G401.6 (cell line): ENCODE data around the gene FOSL2.
"Not testable (repeated sequence)": the region's sequence is repeated elsewhere in the genome, so short reads cannot be mapped to it uniquely, and the experiment has no call there.

ENCODE experiments used
- FAIRE-seq: peaks from 2 replicates; lab custom pipeline; 2012; peaks lifted over from hg19 to GRCh38; lab: Jason Lieb, UNC

The FOSL2 gene

DNA sequence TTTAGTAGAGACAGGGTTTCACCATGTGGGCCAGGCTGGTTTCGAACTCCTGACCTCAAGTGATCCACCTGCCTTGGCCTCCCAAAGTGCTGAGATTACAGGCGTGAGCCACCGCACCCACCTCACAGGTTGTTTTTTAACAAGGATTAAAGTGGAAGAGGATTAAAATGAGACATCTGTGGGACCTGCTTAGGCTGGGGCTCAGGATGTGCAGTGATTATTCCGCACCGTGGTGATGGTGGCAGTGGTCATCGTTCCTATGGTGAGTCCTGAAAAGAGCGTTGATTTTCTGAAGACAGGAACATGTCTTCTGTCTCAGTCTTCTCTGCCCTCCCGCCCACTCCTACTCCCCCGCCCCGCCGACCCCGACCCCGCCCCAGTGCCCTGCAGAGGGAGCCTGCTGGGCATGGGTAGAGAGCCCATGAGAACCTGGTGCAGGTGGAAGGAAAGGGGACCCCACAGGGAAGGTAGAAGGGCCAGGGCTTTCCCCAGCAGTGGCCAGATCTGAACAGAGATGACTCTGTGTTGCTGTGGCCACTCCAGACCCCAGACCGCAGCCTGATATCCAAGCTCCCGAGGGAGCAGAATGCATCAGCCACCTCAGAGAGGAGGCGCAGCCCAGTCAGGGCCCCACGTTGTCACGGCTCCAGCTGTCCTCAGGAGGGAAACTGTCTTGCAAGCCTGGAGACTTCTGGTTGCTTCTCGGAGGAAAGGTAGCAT is 34.5 kb upstream of the FOSL2 start:
- FAIRE-seq, result no peak

DNA sequence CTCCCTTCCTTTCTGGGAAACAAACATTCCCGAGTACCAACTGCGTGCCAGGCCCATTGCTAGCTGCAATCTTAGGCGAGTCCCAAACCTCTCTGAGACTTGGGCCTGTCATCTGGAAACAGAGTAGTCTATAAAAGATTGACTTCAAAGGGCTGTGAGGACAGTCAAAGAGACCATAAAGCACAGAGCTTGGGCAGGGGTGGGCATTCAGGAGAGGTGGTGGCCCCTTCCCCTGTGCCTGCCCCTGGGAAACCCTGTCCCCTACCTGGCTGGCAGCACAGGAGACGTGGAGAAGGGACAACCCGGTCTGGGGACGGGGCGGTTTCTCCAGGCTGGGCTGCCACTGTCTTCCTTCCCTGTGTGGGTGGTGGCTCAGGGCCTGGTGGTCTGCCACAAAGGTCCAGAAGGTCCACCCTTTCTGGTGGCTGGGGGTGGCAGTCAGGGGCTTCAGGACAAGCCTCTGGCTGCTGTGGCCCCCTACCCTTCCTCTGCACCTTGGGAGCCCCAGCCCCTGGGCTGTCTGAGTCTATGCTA is 33.9 kb upstream of the FOSL2 start:
- FAIRE-seq, result no peak

DNA sequence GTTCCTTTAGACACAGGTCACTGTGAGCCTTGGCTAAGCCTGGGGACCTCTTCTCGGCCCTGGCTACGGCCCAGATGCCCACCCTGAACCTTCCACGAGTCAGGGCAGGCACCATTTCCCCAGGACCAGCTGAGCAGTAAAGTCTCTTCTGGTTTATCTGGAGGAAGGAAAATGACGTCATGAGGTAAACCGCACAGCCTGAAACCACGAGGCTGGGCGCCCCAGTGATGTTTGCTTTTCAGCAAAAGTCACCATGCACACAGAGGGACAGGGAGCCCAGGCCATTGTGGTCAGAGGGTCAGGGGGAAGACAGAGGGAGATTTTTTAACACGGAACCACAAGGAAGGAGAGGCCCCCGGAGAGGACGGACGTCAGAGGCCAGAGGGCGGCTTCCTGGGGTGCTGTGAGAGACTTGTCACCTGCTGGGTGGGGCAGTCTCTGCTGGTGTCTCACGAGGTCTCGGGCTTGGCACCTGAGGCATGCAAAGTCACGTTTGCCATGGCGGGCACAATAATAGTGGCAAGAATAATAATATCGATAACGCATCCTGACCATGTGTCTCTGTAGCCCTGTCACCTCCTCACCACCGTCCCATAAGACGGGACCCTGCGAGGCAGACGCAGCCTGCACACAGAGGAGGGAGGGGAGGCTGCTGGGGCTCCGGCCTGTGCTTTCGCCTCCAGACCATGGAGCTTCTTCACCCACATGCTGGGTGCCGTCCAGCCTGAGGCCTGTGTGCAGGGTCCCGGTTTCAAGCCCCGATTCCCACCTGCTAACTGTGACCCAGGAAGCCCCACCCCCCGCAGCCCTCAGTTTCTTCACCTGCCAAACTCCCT is 33.2 kb upstream of the FOSL2 start:
- no peak for FAIRE-seq

DNA sequence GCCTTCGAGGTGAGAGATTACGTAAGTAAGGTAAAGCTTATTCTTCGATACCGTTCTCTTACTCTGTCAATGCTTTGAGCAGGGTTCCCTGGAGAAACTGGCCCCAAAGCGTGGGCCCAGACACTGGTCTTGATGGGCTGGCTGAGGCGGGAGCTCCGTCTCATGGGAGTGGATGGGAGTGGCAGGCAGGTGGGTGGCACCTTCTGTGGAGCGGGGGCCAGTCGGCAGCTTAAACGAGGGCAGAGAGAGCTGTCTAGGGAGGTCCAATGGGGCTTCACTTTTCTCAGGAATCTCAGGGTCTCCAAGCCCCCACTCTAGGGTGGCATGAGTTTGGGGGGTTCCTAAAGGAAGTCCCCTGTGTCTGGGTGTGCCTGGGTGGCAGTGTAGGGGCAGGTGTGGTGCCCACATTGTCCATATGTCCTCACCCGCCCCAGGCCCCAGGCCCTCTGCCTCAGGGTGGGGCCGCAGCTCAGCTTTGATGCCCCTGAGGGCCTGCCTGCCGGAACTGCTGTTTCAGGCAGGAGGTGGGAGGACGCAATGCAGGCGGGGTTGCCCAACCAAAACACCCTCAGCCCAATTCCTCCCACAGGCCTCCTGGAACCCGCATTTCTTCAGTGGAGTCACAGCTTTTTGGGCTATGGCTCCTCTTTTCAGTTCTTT is 32.5 kb upstream of the FOSL2 start:
- FAIRE-seq, result no peak

DNA sequence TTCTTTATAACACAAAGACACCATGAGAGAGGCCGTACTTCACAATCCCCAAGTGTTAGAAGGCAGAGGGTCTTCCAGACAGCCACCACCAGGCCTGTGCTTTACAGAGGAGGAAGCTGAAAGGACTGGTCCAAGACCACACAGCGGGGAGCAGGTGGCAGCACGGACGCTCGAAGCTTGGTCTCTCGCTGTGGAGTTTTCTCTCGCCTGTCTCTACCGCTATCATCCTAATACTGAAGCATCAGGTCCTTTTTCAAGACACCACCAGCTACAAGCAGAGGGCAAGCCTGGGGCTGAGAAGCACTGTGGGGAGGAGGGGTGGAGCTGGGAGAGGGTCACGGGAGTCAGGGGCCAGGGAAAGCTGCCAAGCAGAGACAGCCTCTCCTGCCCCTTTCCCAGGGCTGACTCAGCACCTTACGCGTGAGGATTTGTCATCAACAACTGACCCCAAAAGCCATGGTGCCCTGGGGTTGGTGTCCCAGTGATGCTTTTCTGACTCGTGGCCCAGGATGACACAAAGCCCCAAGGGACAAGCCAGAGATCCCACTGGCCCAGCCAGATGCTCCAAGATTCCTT is 31.9 kb upstream of the FOSL2 start:
- no peak for FAIRE-seq

DNA sequence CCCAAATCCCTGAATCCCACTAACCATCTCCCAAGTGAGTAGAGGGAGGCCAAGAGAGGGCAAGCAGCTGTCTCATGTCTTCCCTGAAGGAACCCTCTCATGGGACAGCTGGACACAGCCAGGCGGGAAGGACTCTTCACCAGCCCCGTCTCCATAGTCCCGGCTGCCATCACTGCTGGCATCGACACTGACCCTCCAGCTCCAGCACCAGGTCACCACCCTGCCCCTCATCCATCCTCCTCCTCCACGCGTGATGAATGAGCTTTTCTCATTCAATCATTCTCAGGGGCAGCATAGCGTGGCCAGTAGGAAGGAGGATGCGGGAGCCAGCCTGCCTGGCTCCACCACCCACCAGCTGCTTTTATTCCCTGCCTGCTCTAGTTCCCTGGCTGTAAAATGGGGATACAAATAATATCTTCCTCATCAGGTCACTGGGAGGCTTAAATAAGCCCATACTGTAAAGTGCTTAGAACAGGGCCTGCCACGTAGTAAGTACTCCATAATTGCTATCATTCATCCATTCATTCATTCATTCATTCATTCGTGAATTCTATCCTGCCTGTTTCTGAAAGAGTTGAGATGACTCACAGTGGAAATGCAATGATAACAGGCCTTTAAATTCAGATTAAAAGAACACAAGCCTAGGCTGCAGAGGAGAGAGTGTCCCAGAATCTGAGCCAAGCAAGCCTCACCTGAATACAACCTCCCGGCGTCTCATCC is 30.5 kb upstream of the FOSL2 start:
- no peak for FAIRE-seq

DNA sequence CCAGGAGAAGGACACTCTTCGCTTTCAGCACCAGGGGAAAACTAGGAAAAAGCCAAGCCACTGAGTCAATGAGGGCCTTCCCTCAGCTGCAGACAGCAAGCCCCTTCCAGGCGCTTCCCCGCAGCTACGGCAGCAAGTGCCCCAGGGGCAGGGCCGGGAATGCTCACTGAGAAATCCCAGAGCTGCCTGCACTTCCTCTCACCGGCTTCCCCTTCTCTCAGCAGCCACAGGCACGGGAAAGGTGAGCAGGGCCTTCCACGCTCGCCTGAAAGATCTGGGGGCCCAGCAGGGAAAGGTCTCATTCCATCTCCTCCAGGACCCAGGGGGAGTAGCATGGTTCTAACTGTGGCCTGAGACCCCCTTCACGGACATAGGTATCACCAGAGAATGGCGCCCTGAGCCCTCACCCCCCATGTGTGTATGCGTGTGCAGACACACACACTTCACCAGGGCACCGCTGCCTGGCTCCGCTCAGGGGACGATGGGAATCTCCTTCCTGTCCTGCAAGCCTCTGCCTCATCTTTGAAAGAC is 29.6 kb upstream of the FOSL2 start:
- no peak for FAIRE-seq

DNA sequence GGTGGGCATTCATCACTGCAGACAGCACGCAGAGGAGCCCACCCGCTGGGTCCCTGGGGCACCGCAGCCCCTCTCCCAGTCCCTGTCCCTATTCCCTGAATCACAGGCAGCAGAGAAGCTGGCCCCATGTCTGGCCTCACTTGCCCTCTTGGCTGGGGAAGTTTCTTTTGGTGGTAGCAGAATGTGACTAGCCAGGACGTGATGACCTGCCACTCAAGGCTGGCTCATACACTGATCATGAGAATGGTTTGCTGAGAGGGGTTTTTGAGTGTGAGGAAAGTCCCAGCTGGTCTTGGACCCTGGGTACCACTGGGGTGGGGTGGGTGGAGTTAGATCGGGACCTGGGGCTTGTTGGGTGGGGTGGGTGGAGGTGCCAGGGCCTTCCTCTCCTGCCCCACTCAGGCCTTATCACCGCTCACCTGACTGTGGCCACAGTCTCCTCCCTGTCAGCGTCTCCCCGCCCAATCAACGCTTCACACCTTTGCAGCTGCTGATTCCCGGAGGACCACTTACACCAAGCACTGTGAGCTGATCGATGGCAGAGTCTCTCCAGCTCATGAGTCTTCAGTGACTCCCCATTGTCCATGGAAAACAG is 28.9 kb upstream of the FOSL2 start:
- no peak for FAIRE-seq

DNA sequence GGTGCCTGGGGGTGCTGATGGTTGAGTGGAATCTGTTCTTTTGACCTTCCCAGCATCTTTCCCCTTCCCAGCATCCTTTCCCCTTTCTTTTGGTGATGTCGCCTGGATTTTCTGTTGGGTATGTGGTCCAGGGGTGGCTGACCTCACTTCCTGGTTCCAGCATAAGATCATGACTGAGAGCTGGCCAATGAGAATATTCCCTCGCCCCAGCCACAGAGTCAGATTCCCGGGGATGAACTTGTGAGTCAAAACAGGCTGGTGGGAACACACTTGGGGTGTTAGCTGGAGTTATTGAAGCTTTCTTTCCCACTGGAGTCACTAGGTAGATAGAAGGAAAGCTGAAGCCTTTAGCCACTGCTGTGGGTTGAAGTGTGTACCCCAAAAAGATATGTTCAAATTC is 28.0 kb upstream of the FOSL2 start:
- no peak for FAIRE-seq

DNA sequence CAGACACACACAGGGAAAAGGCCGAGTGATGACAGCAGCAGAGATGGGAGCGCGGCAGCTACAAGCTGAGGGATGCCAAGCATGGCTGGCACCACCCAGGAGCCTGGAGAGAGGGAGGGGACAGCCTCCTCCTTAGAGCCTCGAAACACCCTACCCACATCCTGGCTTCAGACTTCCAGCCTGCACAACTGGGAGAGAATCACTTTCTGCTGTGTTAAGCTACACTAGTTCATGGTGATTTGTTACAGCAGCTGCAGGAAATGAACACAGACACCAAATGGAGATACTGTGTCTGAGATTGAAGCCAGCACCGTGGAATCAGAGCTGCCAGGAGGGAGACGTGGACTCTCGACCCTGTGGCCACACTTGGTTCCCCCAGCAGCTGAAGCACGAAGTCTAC is 27.5 kb upstream of the FOSL2 start:
- no peak for FAIRE-seq

DNA sequence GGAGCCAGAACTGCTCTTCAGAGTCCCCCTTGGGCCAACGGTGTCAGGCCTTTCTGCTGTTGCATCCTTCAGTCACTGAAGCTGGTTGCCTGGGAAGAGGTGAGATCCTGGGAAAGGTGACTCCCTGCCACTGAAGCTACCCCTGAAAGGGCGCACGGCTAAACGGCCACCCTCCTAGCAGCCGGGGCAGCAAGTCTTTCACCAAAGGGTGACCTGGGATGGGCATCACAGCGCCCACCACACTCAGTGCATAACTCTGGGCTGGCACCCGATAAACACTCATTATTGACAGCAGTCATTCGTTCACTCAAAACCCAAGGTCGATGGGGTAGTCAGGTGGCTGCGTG is 26.5 kb upstream of the FOSL2 start:
- FAIRE-seq, result no peak

DNA sequence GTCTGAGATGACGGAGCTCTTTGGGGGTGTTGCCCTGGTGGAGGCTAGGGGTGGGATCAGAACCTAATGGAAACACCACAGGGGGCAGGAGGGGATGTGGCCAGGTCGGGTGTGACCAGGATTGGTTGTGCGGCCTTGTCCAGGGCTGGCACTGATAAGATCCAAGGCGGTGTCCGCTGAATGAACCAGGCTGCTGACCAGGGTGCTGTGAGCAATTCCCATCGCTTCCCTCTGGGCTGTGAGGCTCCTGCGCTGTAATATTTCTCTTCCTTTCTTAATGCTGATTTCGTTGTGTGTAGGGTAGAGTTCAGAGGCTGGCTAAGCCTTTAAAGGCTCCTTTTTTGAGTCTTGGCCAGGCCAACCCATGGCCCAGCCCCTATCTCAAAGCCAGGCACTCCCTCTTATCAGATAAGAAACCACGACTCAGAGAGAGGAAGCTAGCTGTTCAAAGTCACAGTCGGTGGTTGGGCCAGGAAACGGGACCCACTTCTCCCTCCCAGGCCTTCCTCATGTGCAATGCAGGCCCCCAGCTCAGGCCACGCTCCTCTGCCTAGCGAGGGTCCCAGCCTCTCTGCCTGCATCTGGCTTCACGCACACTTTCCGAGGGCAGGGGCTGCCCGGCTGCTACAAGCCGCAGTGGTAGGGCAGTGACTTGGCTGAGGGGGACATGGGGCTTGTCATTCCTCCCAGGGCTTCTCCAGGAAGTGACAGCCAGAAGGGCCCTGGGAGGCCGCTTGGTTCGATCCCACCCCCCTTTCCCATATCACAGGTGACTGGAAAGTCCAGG is 26.0 kb upstream of the FOSL2 start:
- FAIRE-seq, result no peak

DNA sequence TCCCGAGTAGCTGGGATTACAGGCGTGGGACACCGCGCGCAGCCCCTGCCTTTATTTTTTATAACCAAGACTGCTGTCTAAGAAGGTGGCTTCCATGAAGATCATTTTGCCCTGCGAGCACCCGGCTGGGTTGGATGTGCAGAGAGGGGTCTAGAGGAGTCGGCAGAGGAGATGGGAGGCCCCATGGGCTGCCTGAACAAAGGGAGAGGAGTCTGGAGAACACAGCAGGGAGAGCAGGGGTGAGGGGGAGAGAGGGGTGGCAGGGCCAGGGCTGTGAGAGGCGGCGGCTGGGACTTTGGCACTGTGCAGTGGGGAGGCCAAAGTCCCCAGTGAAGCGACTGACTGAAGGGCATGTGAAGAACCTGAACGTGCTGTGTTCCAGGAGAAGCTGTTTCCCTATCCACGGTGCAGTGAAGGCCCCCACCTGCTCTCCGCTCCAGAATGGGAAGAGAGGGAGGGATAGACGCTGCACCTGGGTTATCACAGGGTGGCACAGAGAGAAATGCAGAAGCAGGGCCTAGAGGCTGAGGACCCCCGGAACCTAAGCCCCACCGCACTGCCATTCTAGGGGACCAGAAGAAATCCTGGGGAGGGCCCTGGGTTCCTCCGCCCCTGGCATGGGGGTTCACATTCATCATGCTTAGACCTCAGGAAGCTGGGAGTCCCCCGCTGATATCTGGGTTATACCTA is 24.8 kb upstream of the FOSL2 start:
- FAIRE-seq, result no peak

DNA sequence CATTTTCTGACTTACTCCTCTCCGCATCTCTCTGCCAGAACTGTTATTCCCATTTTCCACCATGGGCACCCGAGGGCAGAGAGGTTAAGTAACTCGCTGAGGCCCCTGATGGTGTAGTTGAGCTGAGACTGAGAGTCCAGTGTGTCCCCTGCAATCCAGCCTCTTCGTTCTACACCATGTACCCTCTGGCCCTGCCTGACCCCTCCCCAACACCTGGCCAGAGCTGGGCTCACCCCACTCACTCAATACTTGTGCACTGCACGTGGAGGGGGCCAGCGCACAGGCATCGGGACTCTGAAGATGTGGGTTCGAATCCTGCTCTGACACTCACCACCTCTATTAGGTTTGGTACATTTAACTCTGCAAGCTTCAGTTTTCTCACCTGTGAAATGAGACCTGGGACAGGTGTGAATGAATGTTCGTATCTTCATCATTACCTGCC is 24.3 kb upstream of the FOSL2 start:
- FAIRE-seq, result no peak

DNA sequence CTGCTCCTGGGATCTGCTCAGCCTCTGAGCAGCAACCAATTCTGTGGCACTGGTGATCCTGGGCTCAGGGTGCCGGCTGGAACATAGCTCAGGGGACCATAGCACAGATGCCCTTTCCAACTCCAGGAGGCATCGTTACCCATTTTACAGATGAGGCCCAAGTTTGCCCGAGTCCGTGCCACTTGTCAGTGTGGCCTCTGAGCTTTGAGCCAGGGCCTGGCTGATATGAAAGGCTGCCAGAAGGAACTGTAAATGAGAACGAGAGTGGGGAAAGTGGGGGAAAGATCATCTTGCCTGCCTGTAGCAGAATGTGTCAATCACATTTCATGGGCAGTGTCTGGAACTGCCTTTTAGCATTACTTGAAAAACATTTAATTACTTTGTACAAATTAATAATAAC is 23.3 kb upstream of the FOSL2 start:
- no peak for FAIRE-seq

DNA sequence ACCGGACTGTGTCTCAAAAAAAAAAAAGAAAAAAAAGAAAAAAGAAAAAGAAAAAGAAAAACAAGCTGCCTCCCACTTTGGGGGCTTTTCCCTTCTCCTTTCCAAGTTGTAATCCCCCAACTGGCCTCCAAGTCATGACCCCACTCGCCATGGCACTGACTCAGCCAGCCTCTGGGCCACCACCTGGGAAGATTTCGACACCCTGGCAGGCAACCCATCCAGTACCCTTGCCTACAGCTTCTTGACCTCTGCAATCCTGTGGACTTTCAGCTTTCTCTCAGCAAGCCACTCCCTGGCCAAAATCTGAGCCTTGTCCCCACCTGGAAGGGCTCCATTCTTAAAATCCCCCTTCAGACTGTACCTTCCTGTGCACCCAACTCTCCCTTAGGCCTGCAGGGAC is 22.3 kb upstream of the FOSL2 start:
- no peak for FAIRE-seq

DNA sequence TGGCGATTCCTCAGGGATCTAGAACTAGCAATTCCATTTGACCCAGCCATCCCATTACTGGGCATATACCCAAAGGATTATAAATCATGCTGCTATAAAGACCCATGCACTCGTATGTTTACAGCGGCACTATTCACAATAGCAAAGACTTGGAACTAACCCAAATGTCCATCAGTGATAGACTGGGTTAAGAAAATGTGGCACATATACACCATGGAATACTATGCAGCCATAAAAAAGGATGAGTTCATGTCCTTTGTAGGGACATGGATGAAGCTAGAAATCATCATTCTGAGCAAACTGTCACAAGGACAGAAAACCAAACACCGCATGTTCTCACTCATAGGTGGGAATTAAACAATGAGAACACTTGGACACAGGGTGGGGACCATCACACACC is 20.9 kb upstream of the FOSL2 start:
- not testable (repeated sequence) for FAIRE-seq

DNA sequence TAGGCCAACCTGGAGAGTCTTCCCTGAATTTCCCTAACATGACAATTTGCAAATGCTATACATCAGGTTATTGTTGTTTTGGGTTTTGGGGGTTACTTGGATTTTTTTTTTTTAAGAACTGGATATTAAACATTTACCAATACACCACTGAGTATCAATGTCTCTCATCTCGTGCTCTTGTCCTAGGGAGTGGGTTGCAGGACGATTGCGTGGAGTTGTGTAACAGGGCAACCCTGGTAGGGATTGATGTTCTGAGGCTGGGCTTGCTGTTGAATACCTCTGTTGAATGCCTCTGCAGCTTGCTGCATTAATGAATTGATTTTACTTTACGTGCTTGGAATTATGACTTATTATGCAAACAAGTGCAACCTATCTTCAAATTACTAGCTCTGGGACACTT is 18.8 kb upstream of the FOSL2 start:
- FAIRE-seq, result no peak

DNA sequence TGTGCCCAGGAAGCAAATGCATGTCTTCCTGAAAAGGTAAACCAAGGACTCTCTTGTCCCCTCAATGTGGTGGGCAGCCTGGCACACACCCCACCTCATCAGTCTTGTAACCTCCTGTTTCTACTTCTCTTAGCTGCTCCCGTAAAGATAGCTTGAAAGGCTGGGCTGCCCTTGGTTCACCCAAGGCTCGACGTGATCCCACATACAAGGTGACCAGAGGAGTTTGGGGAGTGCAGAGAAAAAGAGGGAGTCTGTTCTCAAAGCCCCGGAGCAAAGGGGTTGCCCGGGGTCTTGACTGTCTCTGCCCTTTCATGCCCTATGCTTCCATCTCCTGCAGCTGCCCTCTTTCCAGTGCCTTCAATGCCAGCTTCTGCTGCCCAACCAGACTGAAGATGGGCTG is 18.3 kb upstream of the FOSL2 start:
- no peak for FAIRE-seq

DNA sequence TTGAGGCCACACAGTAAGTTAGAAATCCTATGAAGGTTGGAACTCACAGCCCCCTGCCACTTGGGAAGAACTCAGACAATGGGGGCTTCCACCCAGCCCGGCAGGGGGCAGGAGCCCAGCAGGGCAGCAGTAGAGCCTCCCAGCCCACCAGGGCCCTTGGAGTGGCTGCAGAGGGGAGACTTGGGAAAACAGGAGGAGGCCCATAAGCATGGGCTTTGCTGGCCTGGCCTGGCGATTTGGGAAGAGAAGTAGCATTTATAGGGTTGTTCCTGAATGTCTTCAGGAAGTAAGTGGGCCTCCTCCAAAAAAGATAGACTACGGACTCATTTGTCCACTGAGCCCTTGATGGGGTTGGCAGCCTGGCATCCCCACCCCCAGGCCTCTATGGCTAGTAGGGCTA is 17.4 kb upstream of the FOSL2 start:
- FAIRE-seq, result no peak
